NOMO-1 treated with dmso at 0.1 percent for 144 hours (cell line): ENCODE measurements around the gene PATE4.
A peak's percentile ranks its signal among the peaks of the same experiment; 100 is the strongest.

Experiments
- DNase-seq: peaks from one replicate; lab custom pipeline; 2025; ENCODE audit not compliant: unreplicated experiment; lab: John Stamatoyannopoulos, UW

The PATE4 gene

GRCh38 chr11:125887373-125888324 is 54.5 kb downstream of the PATE4 start, which contains the start of gene HYLS1:
Gene HYLS1 (plus strand): TSS chr11:125887668. CDS start chr11:125899369, 11,701 bp downstream.
- DNase-seq, result peak; percentile 92
